HepG2 (cell line): ENCODE results near the gene SYCP2L. TPM values are rescaled to one million over a fixed set of nuclear protein-coding genes. Genes with fewer than 3 reads are reported as not detected.

ENCODE experiments used
- CEBPB ChIP-seq: IDR thresholded peaks from 2 replicates; pipeline ENCODE4 v1.6.1; 2011; ENCODE audit warnings: low read depth, low read length, improper control_type of control experiment, borderline replicate concordance
- NFIC ChIP-seq: IDR thresholded peaks from 2 replicates; pipeline ENCODE4 v1.6.1; 2012; ENCODE audit warnings: mild to moderate bottlenecking, low read length, inconsistent platforms
- RXRB ChIP-seq: IDR thresholded peaks from 2 replicates; pipeline ENCODE4 v1.6.1; 2016; ENCODE audit warnings: borderline replicate concordance, missing genetic modification reagents, missing compliant biosample characterization
- SALL2 ChIP-seq: sonication (generic); formaldehyde crosslinking; IDR thresholded peaks from 2 replicates; pipeline ENCODE4 v1.8.1; 2023; ENCODE audit warnings: mild to moderate bottlenecking, missing genetic modification reagents, inconsistent platforms
- SOX6 ChIP-seq, 2 experiments: fragments of 450-650 bp in 1 of 2; sonication (generic) in 1 of 2; formaldehyde crosslinking in 1 of 2; IDR thresholded peaks; 2 replicates each; pipeline versions ENCODE4 v1.4.0 to v1.6.1; 2017 to 2020; ENCODE audit warnings: antibody characterized with exemption in 1 of 2, mild to moderate bottlenecking in 1 of 2, missing genetic modification reagents in 1 of 2
- TGIF2 ChIP-seq: IDR thresholded peaks from 2 replicates; pipeline ENCODE4 v1.6.1; 2016; ENCODE audit warnings: control low read depth, missing compliant biosample characterization
- ZBTB20 ChIP-seq: sonication (generic); formaldehyde crosslinking; IDR thresholded peaks from 2 replicates; pipeline ENCODE4 v1.8.1; 2023; ENCODE audit warnings: missing genetic modification reagents, low read depth, mild to moderate bottlenecking, borderline replicate concordance
- polyA plus RNA-seq, 8 experiments: library from polyadenylated mRNA; depleted of rRNA in 3 of 8; stranded (reverse) in 7 of 8; unstranded in 1 of 8; fragments of >200 nt; fragmentation: Illumina TruSeq in 4 of 8; extraction: Trizol in 4 of 8; gene quantifications; 2 replicates each; pipeline versions ENCODE4 v1.2.1 to v1.2.3, GENCODE V29; 2011 to 2016; ENCODE audit warnings: low read depth in 4 of 8, missing spikeins in 1 of 8, mixed read lengths in 1 of 8; ENCODE audit not compliant: insufficient read depth in 1 of 8
- total RNA-seq, 5 experiments: library from RNA; depleted of rRNA; stranded (reverse); fragments of >200 nt; fragmentation: Illumina TruSeq; extraction: Trizol; gene quantifications; 2 replicates each; pipeline ENCODE4 v1.2.3, GENCODE V29; 2016; ENCODE audit warnings: low read depth in 1 of 5
- TF ChIP-seq, protein P1 (sequence below): sonication (generic); formaldehyde crosslinking; conservative IDR thresholded peaks from 2 replicates; pipeline ENCODE4 v1.4.0; 2020; ENCODE audit warnings: mild to moderate bottlenecking, missing genetic modification reagents, moderate library complexity
- TF ChIP-seq, protein P2 (sequence below): sonication (generic); formaldehyde crosslinking; IDR thresholded peaks from 2 replicates; pipeline ENCODE4 v1.9.0; 2021; ENCODE audit warnings: missing genetic modification reagents, borderline replicate concordance
- TF ChIP-seq, protein P3 (sequence below): sonication (generic); formaldehyde crosslinking; IDR thresholded peaks from 2 replicates; pipeline ENCODE4 v1.4.0; 2020; ENCODE audit warnings: missing genetic modification reagents
- TF ChIP-seq, protein P4 (sequence below): IDR thresholded peaks from 2 replicates; pipeline ENCODE4 v1.6.1; 2016; ENCODE audit warnings: mild to moderate bottlenecking

SYCP2L gene
- total and polyA plus RNA-seq, 2 of the 13 experiments (the other 11 are each of a cell fraction or from before 2014, with no cell fraction given) = 0.22 to 0.54 TPM

DNA sequence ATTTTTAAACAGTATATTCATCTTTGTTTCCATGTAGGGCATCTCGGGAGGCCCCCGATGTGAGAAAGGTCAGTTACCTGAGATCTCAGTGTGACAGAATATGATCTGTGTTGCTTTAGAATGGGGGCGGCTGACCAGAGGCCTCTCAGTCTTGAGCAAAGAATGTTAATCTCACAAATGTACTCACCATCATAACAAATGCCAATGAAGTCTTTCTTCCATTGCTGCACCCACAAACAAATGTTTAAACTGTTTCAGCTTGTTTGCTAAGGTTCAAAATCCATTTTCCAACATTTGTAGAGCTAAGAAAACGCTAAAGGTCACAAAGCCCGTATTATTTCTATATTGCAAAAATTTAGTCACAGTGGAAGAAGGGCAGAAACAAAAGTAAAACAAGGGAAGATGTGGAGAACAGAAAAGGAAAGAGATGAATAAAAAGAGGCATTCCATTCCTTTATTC lies 125.5 kb downstream of the SYCP2L start (continued):
- TF ChIP-seq, protein P1, sequence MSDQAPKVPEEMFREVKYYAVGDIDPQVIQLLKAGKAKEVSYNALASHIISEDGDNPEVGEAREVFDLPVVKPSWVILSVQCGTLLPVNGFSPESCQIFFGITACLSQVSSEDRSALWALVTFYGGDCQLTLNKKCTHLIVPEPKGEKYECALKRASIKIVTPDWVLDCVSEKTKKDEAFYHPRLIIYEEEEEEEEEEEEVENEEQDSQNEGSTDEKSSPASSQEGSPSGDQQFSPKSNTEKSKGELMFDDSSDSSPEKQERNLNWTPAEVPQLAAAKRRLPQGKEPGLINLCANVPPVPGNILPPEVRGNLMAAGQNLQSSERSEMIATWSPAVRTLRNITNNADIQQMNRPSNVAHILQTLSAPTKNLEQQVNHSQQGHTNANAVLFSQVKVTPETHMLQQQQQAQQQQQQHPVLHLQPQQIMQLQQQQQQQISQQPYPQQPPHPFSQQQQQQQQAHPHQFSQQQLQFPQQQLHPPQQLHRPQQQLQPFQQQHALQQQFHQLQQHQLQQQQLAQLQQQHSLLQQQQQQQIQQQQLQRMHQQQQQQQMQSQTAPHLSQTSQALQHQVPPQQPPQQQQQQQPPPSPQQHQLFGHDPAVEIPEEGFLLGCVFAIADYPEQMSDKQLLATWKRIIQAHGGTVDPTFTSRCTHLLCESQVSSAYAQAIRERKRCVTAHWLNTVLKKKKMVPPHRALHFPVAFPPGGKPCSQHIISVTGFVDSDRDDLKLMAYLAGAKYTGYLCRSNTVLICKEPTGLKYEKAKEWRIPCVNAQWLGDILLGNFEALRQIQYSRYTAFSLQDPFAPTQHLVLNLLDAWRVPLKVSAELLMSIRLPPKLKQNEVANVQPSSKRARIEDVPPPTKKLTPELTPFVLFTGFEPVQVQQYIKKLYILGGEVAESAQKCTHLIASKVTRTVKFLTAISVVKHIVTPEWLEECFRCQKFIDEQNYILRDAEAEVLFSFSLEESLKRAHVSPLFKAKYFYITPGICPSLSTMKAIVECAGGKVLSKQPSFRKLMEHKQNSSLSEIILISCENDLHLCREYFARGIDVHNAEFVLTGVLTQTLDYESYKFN (CRISPR knock-in tag) = peak; percentile 99
- TF ChIP-seq SOX6 (IDR thresholded peaks at IDR 0.05) (no peak), SOX6 (CRISPR knock-in tag; IDR thresholded peaks at IDR 0.05) (peak; percentile 97), TGIF2 (CRISPR knock-in tag) (peak; percentile 88), RXRB (peak; percentile 91), CEBPB (peak; percentile 45; the same call in 1 of the 2 replicates), NFIC (peak; percentile 95), ZBTB20 (CRISPR knock-in tag) (peak; percentile 80; the same call in 1 of the 2 replicates), SALL2 (CRISPR knock-in tag) (no peak)
- TF ChIP-seq, protein P2, sequence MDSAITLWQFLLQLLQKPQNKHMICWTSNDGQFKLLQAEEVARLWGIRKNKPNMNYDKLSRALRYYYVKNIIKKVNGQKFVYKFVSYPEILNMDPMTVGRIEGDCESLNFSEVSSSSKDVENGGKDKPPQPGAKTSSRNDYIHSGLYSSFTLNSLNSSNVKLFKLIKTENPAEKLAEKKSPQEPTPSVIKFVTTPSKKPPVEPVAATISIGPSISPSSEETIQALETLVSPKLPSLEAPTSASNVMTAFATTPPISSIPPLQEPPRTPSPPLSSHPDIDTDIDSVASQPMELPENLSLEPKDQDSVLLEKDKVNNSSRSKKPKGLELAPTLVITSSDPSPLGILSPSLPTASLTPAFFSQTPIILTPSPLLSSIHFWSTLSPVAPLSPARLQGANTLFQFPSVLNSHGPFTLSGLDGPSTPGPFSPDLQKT = no peak
- TF ChIP-seq, protein P3, sequence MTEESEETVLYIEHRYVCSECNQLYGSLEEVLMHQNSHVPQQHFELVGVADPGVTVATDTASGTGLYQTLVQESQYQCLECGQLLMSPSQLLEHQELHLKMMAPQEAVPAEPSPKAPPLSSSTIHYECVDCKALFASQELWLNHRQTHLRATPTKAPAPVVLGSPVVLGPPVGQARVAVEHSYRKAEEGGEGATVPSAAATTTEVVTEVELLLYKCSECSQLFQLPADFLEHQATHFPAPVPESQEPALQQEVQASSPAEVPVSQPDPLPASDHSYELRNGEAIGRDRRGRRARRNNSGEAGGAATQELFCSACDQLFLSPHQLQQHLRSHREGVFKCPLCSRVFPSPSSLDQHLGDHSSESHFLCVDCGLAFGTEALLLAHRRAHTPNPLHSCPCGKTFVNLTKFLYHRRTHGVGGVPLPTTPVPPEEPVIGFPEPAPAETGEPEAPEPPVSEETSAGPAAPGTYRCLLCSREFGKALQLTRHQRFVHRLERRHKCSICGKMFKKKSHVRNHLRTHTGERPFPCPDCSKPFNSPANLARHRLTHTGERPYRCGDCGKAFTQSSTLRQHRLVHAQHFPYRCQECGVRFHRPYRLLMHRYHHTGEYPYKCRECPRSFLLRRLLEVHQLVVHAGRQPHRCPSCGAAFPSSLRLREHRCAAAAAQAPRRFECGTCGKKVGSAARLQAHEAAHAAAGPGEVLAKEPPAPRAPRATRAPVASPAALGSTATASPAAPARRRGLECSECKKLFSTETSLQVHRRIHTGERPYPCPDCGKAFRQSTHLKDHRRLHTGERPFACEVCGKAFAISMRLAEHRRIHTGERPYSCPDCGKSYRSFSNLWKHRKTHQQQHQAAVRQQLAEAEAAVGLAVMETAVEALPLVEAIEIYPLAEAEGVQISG (CRISPR knock-in tag) = peak; percentile 64
- TF ChIP-seq, protein P4, sequence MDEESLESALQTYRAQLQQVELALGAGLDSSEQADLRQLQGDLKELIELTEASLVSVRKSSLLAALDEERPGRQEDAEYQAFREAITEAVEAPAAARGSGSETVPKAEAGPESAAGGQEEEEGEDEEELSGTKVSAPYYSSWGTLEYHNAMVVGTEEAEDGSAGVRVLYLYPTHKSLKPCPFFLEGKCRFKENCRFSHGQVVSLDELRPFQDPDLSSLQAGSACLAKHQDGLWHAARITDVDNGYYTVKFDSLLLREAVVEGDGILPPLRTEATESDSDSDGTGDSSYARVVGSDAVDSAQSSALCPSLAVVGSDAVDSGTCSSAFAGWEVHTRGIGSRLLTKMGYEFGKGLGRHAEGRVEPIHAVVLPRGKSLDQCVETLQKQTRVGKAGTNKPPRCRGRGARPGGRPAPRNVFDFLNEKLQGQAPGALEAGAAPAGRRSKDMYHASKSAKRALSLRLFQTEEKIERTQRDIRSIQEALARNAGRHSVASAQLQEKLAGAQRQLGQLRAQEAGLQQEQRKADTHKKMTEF (CRISPR knock-in tag) = peak; percentile 90
